Measurements from ENCODE around the gene SH2B3. TPM values are rescaled to one million over a fixed set of nuclear protein-coding genes. Genes with fewer than 3 reads are reported as not detected.

SH2B3 gene
- total and polyA plus RNA-seq, 2 donors (not counting 3 experiments of a cell fraction or from before 2014, with no cell fraction given), result 63.1 to 97.9 TPM

DNA sequence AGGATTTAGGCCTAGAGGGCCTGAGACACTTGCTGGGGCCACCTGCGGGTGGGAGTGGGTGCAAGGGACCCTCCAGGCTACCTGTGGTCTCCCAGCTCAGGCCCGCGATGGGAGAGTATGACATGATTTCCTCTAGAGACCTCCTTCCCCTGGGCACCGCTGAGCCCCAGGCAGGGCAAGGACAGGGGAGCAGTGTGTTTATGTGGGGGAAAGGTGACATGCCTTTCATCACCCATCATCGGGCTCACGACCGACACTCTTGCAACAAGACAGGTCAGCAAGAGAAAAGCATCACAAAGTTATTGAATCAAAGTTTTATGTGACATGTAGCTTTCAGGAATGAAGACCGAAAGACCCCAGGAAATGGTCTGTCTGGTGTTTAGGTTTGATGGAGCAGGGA is 19.9 kb downstream of the SH2B3 start:
- H3K9me1 ChIP-seq (replicated peaks; ENCODE audit: control insufficient read depth, extremely low read depth, insufficient read depth, low read length), result no peaks in the 10 kb centered on the region
- H3K27ac ChIP-seq (ENCODE audit: insufficient read depth, low read depth, low read length), result peak overlapping the region; percentile 76
- intact Hi-C loops (cut with micrococcal nuclease) (loop anchor here (1.0 kb wide), 1 partner anchor 20 kb away; the partner anchor contains the start of gene SH2B3), dilution Hi-C loops (cut with MboI; ENCODE audit: extremely low pct_ligation_motif_present, low sequenced_read_pairs) (no loop called here)
- peaks cover 4 to 16% of the 10 kb centered on the region in 2 experiments for H3K36me3 ChIP-seq (ENCODE audit: control insufficient read depth in 2 of 2, extremely low read depth in 1 of 2, insufficient read depth in 2 of 2, low read length in 2 of 2)
- H3K4me1 ChIP-seq (ENCODE audit: control insufficient read depth, extremely low read depth, insufficient read depth, low read length), result peaks cover 66% of the 10 kb centered on the region
- H3K9ac ChIP-seq (replicated peaks; ENCODE audit: extremely low read depth, insufficient read depth, low read length), result no peak overlapping the region
- H3K4me2 ChIP-seq (ENCODE audit: insufficient read depth, low read length), result no peak overlapping the region
- no peak for DNase-seq (ENCODE audit: low read depth, low spot score)
- FAIRE-seq, result no peak
- ChIA-PET CTCF (interaction anchor here (1.1 to 3.4 kb wide), 5 partner anchors 19 to 29 kb away, joined by 3 to 30 read pairs (median 7); no protein-coding TSS in a partner anchor), POLR2A (no interaction called here)
- H3K79me2 ChIP-seq (ENCODE audit: control insufficient read depth, insufficient read depth, low read length), result peaks cover 98% of the 10 kb centered on the region
- H3K9me3 ChIP-seq (replicated peaks; ENCODE audit: control insufficient read depth, insufficient read depth, low read length), result no peaks in the 10 kb centered on the region
- no peaks in the 10 kb centered on the region for H3K27me3 ChIP-seq (ENCODE audit: control insufficient read depth in 2 of 2, insufficient read depth in 2 of 2, low read length in 2 of 2)
- no peak overlapping the region for H3K4me3 ChIP-seq (replicated peaks in 1 of 3; ENCODE audit: insufficient read depth in 1 of 3, low read depth in 1 of 3, low read length in 3 of 3)
- H2AFZ ChIP-seq (ENCODE audit: low read depth, low read length), result no peak overlapping the region
- TF ChIP-seq FOS (IDR thresholded peaks at IDR 0.05; ENCODE audit: borderline replicate concordance, insufficient read depth, low read length) (no peak), JUN (IDR thresholded peaks at IDR 0.05; ENCODE audit: borderline replicate concordance, insufficient read depth, insufficient read length, low read depth) (no peak), MAX (IDR thresholded peaks at IDR 0.05; ENCODE audit: insufficient read depth, insufficient read length) (no peak), EZH2 (IDR thresholded peaks at IDR 0.05; ENCODE audit: borderline replicate concordance, low read depth, low read length, severe bottlenecking) (no peak), MYC (IDR thresholded peaks at IDR 0.05; ENCODE audit: low read depth, low read length) (no peak), GATA2 (IDR thresholded peaks at IDR 0.05; ENCODE audit: insufficient read depth, insufficient read length, low read depth, low read length) (no peak), POLR2A (IDR thresholded peaks at IDR 0.05; ENCODE audit: low read depth, low read length) (no peak), POLR2AphosphoS5 (IDR thresholded peaks at IDR 0.05; ENCODE audit: insufficient read depth, low read depth, low read length) (no peak)
- TF ChIP-seq, protein P1, sequence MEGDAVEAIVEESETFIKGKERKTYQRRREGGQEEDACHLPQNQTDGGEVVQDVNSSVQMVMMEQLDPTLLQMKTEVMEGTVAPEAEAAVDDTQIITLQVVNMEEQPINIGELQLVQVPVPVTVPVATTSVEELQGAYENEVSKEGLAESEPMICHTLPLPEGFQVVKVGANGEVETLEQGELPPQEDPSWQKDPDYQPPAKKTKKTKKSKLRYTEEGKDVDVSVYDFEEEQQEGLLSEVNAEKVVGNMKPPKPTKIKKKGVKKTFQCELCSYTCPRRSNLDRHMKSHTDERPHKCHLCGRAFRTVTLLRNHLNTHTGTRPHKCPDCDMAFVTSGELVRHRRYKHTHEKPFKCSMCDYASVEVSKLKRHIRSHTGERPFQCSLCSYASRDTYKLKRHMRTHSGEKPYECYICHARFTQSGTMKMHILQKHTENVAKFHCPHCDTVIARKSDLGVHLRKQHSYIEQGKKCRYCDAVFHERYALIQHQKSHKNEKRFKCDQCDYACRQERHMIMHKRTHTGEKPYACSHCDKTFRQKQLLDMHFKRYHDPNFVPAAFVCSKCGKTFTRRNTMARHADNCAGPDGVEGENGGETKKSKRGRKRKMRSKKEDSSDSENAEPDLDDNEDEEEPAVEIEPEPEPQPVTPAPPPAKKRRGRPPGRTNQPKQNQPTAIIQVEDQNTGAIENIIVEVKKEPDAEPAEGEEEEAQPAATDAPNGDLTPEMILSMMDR (IDR thresholded peaks at IDR 0.05; ENCODE audit: extremely low read depth in 1 of 2, insufficient read depth in 1 of 2, low read depth in 1 of 2, low read length in 2 of 2), result no peak
- H4K20me1 ChIP-seq (replicated peaks; ENCODE audit: control insufficient read depth, extremely low read depth, insufficient read depth, low read length), result peaks cover 3% of the 10 kb centered on the region
- BruUV-seq (replicated peaks), result no TSS peak

Measured in endothelial cell of umbilical vein (primary cell).